ENCODE data around the gene TNRC18.
A peak's percentile ranks its signal among the peaks of the same experiment; 100 is the strongest.
"Not testable (repeated sequence)": the region's sequence is repeated elsewhere in the genome, so short reads cannot be mapped to it uniquely, and the experiment has no call there.

TNRC18 gene

GRCh38 chr7:5345671-5346070, 78.0 kb downstream of the TNRC18 start:
- DNase-seq, result no peak

GRCh38 chr7:5345171-5345570, 78.5 kb downstream of the TNRC18 start:
- DNase-seq, result no peak

GRCh38 chr7:5344342-5344741, 79.3 kb downstream of the TNRC18 start:
- DNase-seq, result no peak

- no peak for DNase-seq
Measured at GRCh38 chr7:5343884-5344283, 79.8 kb downstream of the TNRC18 start.

- DNase-seq, result peak; percentile 61
Measured at GRCh38 chr7:5342631-5343030, 81.0 kb downstream of the TNRC18 start.

GRCh38 chr7:5339955-5340354, 83.7 kb downstream of the TNRC18 start:
- DNase-seq, result no peak

- DNase-seq, result no peak
Measured at GRCh38 chr7:5337047-5337446, 86.6 kb downstream of the TNRC18 start.

- DNase-seq, result no peak
Measured at GRCh38 chr7:5334671-5335070, 89.0 kb downstream of the TNRC18 start.

GRCh38 chr7:5333121-5334045, 90.3 kb downstream of the TNRC18 start:
- DNase-seq, result no peak

- no peak for DNase-seq
Measured at GRCh38 chr7:5332579-5332978, 91.1 kb downstream of the TNRC18 start.

- DNase-seq, result no peak
Measured at GRCh38 chr7:5330288-5330687, 93.3 kb downstream of the TNRC18 start.

GRCh38 chr7:5324961-5325360, 98.7 kb downstream of the TNRC18 start:
- DNase-seq, result no peak

GRCh38 chr7:5323800-5324781, 99.5 kb downstream of the TNRC18 start:
- not testable (repeated sequence) for DNase-seq

GRCh38 chr7:5322621-5323410, 100.8 kb downstream of the TNRC18 start:
- DNase-seq, result no peak

GRCh38 chr7:5320802-5321396, 102.7 kb downstream of the TNRC18 start:
- DNase-seq, result no peak

- no peak for DNase-seq
Measured at GRCh38 chr7:5320391-5320790, 103.2 kb downstream of the TNRC18 start.

- not testable (repeated sequence) for DNase-seq
Measured at GRCh38 chr7:5318613-5319012, 105.0 kb downstream of the TNRC18 start.

- DNase-seq, result no peak
Measured at GRCh38 chr7:5315761-5316160, 107.9 kb downstream of the TNRC18 start.

GRCh38 chr7:5314864-5315263, 108.8 kb downstream of the TNRC18 start:
- no peak for DNase-seq

- not testable (repeated sequence) for DNase-seq
Measured at GRCh38 chr7:5313076-5313885, 110.4 kb downstream of the TNRC18 start.
